C4-2B (cell line): Measurements from ENCODE around the gene RARG.

Experiments
- CTCF ChIP-seq: fragments of 450-650 bp; conservative IDR thresholded peaks from 2 replicates; pipeline ENCODE4 v1.5.1; 2017; ENCODE audit warnings: mild to moderate bottlenecking
- ZFX ChIP-seq: fragments of 450-650 bp; IDR thresholded peaks from 2 replicates; pipeline ENCODE4 v1.6.1; 2017

- TF ChIP-seq CTCF (no peak), ZFX (no peak)
Measured at GRCh38 chr12:53196486-53196885, 35.5 kb downstream of the RARG start.
